Stomach (tissue), 4 donors: ENCODE results near the gene IGF2BP3.

Experiments used
- EP300 ChIP-seq: sonication (generic); formaldehyde crosslinking; IDR thresholded peaks from one replicate; pipeline ENCODE4 v1.6.1; 2017; ENCODE audit warnings: antibody characterized with exemption
- POLR2A ChIP-seq, 4 donors: fragments of 450-650 bp; IDR thresholded peaks; one replicate each; pipeline ENCODE4 v1.6.1; 2016; ENCODE audit warnings: antibody characterized with exemption in 4 of 4, control low read depth in 2 of 4, mild to moderate bottlenecking in 1 of 4, moderate library complexity in 1 of 4
- TF ChIP-seq, protein P1 (sequence below), 7 experiments: fragments of 450-650 bp in 4 of 7; fragments of 200-600 bp in 3 of 7; sonication (generic) in 3 of 7; IDR thresholded peaks; one replicate each; pipeline ENCODE4 v1.5.1; 2016 to 2019; ENCODE audit warnings: antibody characterized with exemption in 7 of 7, control low read depth in 2 of 7, mild to moderate bottlenecking in 1 of 7

DNA sequence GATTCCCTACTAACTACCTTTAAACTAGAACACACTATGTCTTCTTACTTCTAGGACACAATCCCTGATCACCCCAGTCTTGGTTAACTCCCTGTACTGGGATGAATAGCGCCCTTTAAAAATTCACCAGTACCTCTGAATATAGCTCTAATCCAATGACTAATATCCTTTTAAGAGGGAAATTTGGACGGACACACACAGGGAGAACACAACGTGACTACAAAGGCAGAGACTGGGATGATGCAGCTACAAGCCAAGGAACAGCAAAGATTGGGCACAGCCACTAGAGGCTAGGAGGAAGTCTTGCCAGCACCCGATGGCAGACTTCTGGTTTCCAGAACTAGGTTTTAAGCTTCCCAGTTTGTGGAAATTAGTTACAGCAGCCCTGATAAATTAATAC, 89.7 kb downstream of the IGF2BP3 start:
- TF ChIP-seq POLR2A (IDR thresholded peaks at IDR 0.05) (no peak), EP300 (no peak)
- TF ChIP-seq, protein P1, sequence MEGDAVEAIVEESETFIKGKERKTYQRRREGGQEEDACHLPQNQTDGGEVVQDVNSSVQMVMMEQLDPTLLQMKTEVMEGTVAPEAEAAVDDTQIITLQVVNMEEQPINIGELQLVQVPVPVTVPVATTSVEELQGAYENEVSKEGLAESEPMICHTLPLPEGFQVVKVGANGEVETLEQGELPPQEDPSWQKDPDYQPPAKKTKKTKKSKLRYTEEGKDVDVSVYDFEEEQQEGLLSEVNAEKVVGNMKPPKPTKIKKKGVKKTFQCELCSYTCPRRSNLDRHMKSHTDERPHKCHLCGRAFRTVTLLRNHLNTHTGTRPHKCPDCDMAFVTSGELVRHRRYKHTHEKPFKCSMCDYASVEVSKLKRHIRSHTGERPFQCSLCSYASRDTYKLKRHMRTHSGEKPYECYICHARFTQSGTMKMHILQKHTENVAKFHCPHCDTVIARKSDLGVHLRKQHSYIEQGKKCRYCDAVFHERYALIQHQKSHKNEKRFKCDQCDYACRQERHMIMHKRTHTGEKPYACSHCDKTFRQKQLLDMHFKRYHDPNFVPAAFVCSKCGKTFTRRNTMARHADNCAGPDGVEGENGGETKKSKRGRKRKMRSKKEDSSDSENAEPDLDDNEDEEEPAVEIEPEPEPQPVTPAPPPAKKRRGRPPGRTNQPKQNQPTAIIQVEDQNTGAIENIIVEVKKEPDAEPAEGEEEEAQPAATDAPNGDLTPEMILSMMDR (IDR thresholded peaks at IDR 0.05): no peak
